RPMI7951 (cell line): ENCODE data around the gene GBX1. TPM values are rescaled to one million over a fixed set of nuclear protein-coding genes. Genes with fewer than 3 reads are reported as not detected.

Experiments
- DNase-seq: peaks from one replicate; pipeline ENCODE4 v3.0.0-alpha.2; 2012; ENCODE audit warnings: low read depth
- total RNA-seq: library from RNA; depleted of rRNA; stranded (reverse); fragments of >200 nt; shearing (Covaris generic); gene quantifications from 2 replicates; pipeline ENCODE4 v1.2.3, GENCODE V29; 2014; rRNA removed

The GBX1 gene
- total RNA-seq: not detected in 2 replicates

- no peak for DNase-seq
These were observed at the start of gene GBX1 for GRCh38 chr7:151167197-151167961. TSS of gene GBX1 (minus strand) at chr7:151167694. CDS start at chr7:151167548, 146 bp downstream.

- no peak for DNase-seq
These were observed 47.9 kb upstream of the GBX1 start for GRCh38 chr7:151215396-151215795.

GRCh38 chr7:151213826-151214225 lies 46.3 kb upstream of the GBX1 start:
- no peak for DNase-seq

GRCh38 chr7:151212626-151213025 lies 45.1 kb upstream of the GBX1 start:
- no peak for DNase-seq

GRCh38 chr7:151211155-151211772 lies 43.8 kb upstream of the GBX1 start:
- DNase-seq: no peak

GRCh38 chr7:151210087-151210854 lies 42.8 kb upstream of the GBX1 start, which contains the start of gene H2BK1:
TSS of gene H2BK1 (minus strand) at chr7:151210488. CDS start at chr7:151210318, 170 bp downstream.
- no peak for DNase-seq

- DNase-seq: no peak
These were observed 42.1 kb upstream of the GBX1 start for GRCh38 chr7:151209588-151209987.

- DNase-seq: no peak
These were observed 40.9 kb upstream of the GBX1 start for GRCh38 chr7:151208253-151208862.

GRCh38 chr7:151207804-151208203 lies 40.3 kb upstream of the GBX1 start:
- no peak for DNase-seq

GRCh38 chr7:151207315-151207714 lies 39.8 kb upstream of the GBX1 start:
- DNase-seq: no peak

GRCh38 chr7:151206914-151207313 lies 39.4 kb upstream of the GBX1 start:
- DNase-seq: no peak

- no peak for DNase-seq
These were observed 38.2 kb upstream of the GBX1 start for GRCh38 chr7:151205730-151206129.

GRCh38 chr7:151204383-151205032 lies 37.0 kb upstream of the GBX1 start:
- DNase-seq: no peak

GRCh38 chr7:151202836-151203235 lies 35.3 kb upstream of the GBX1 start:
- no peak for DNase-seq

- no peak for DNase-seq
These were observed 34.3 kb upstream of the GBX1 start for GRCh38 chr7:151201751-151202150.

GRCh38 chr7:151201344-151201743 lies 33.9 kb upstream of the GBX1 start:
- no peak for DNase-seq

- no peak for DNase-seq
These were observed 31.7 kb upstream of the GBX1 start for GRCh38 chr7:151198945-151199848.

- no peak for DNase-seq
These were observed 30.4 kb upstream of the GBX1 start for GRCh38 chr7:151197932-151198331.

- no peak for DNase-seq
These were observed 28.3 kb upstream of the GBX1 start for GRCh38 chr7:151195616-151196450.

GRCh38 chr7:151194188-151194587 lies 26.7 kb upstream of the GBX1 start:
- DNase-seq: no peak
